Upper lobe of right lung (tissue), 1 donor: Measurements from ENCODE around the gene TTLL11. TPM values are rescaled to one million over a fixed set of nuclear protein-coding genes. Genes with fewer than 3 reads are reported as not detected.

Experiments
- ATAC-seq: fragments of 200-7000 bp; cut with Tn5 transposase; one replicate; pipeline ENCODE4 v1.9.1; 2020; ENCODE audit warnings: mild to moderate bottlenecking, moderate library complexity
- DNase-seq: peaks from one replicate; pipeline ENCODE4 v3.0.0-alpha.2; 2020
- H3K27ac ChIP-seq: fragments of 200-600 bp; one replicate; pipeline ENCODE4 v1.8.0; 2022
- H3K27me3 ChIP-seq: fragments of 200-600 bp; one replicate; pipeline ENCODE4 v1.8.0; 2022; ENCODE audit warnings: mild to moderate bottlenecking
- H3K36me3 ChIP-seq: fragments of 200-600 bp; one replicate; pipeline ENCODE4 v1.8.0; 2022
- H3K4me1 ChIP-seq: fragments of 200-600 bp; one replicate; pipeline ENCODE4 v1.8.0; 2022
- H3K4me3 ChIP-seq: fragments of 200-600 bp; one replicate; pipeline ENCODE4 v1.8.0; 2022; ENCODE audit warnings: mild to moderate bottlenecking
- H3K9me3 ChIP-seq: fragments of 200-600 bp; one replicate; pipeline ENCODE4 v1.8.0; 2022
- CTCF ChIP-seq: fragments of 200-600 bp; IDR thresholded peaks from one replicate; pipeline ENCODE4 v1.8.0; 2022; ENCODE audit warnings: antibody characterized with exemption
- intact Hi-C: fragments of 100-400 bp; cut with DNase I; formaldehyde crosslinking; loops from one replicate; pipeline ENCODE4 v1.11.0; 2022
- total RNA-seq: library from RNA; stranded (reverse); fragmentation: NEBNext Ultra II Directional; extraction: Animal tissue kit (Norgen Biotek cat#: 25700); gene quantifications from one replicate; pipeline ENCODE4 v1.2.1, GENCODE V29; 2021
- donor health status: DM: no; HTN: yes; CAD: no; lungs with severe emphysema.

TTLL11 gene
- total RNA-seq, 1 donor from 2014 or later = 10.7 TPM

GRCh38 chr9:121943463-121943862 is 149.6 kb downstream of the TTLL11 start:
- DNase-seq (no peak), ATAC-seq (no peak)
- H3K36me3 ChIP-seq = no peaks in the 10 kb centered on the region
- no peaks in the 10 kb centered on the region for H3K4me1 ChIP-seq
- H3K9me3 ChIP-seq = no peaks in the 10 kb centered on the region
- no peak overlapping the region for H3K27ac ChIP-seq
- intact Hi-C loops = no loop called here
- no peak overlapping the region for H3K4me3 ChIP-seq
- H3K27me3 ChIP-seq = no peaks in the 10 kb centered on the region
- TF ChIP-seq CTCF = no peak

- Histone ChIP-seq H3K27me3 (no peaks in the 10 kb centered on the region), H3K4me3 (no peak overlapping the region), H3K36me3 (no peaks in the 10 kb centered on the region), H3K4me1 (no peaks in the 10 kb centered on the region), H3K27ac (no peak overlapping the region), H3K9me3 (no peaks in the 10 kb centered on the region)
- DNase-seq = no peak
- no peak for ATAC-seq
- intact Hi-C loops = no loop called here
- TF ChIP-seq CTCF = no peak
Measured at GRCh38 chr9:121942866-121943382, 150.2 kb downstream of the TTLL11 start.

GRCh38 chr9:121942313-121942712 is 150.8 kb downstream of the TTLL11 start:
- H3K4me1 ChIP-seq = no peaks in the 10 kb centered on the region
- no peak for ATAC-seq
- H3K27me3 ChIP-seq = no peaks in the 10 kb centered on the region
- no peak for DNase-seq
- no peak overlapping the region for H3K27ac ChIP-seq
- no peak for TF ChIP-seq CTCF
- intact Hi-C loops = no loop called here
- no peaks in the 10 kb centered on the region for H3K9me3 ChIP-seq
- H3K36me3 ChIP-seq = no peaks in the 10 kb centered on the region
- H3K4me3 ChIP-seq = no peak overlapping the region

GRCh38 chr9:121939643-121940042 is 153.5 kb downstream of the TTLL11 start:
- no peaks in the 10 kb centered on the region for H3K9me3 ChIP-seq
- intact Hi-C loops = no loop called here
- DNase-seq (no peak), ATAC-seq (no peak)
- no peaks in the 10 kb centered on the region for H3K4me1 ChIP-seq
- no peak overlapping the region for H3K4me3 ChIP-seq
- no peak overlapping the region for H3K27ac ChIP-seq
- H3K36me3 ChIP-seq = no peaks in the 10 kb centered on the region
- no peaks in the 10 kb centered on the region for H3K27me3 ChIP-seq
- no peak for TF ChIP-seq CTCF

- Histone ChIP-seq H3K9me3 (no peaks in the 10 kb centered on the region), H3K4me1 (no peaks in the 10 kb centered on the region), H3K4me3 (no peak overlapping the region), H3K27ac (no peak overlapping the region), H3K36me3 (no peaks in the 10 kb centered on the region), H3K27me3 (no peaks in the 10 kb centered on the region)
- no peak for DNase-seq
- TF ChIP-seq CTCF = no peak
- ATAC-seq = no peak
- intact Hi-C loops = no loop called here
Measured at GRCh38 chr9:121938621-121939020, 154.5 kb downstream of the TTLL11 start.

- Histone ChIP-seq H3K9me3 (no peaks in the 10 kb centered on the region), H3K4me3 (no peak overlapping the region), H3K27ac (no peak overlapping the region), H3K4me1 (no peaks in the 10 kb centered on the region), H3K36me3 (no peaks in the 10 kb centered on the region), H3K27me3 (no peaks in the 10 kb centered on the region)
- no peak for TF ChIP-seq CTCF
- ATAC-seq (no peak), DNase-seq (no peak)
- intact Hi-C loops = no loop called here
Measured at GRCh38 chr9:121937240-121937639, 155.9 kb downstream of the TTLL11 start.
